Glutamatergic neuron (in vitro differentiated cells): Measurements from ENCODE around the gene GGA1. TPM values are rescaled to one million over a fixed set of nuclear protein-coding genes. Genes with fewer than 3 reads are reported as not detected.
A peak's percentile ranks its signal among the peaks of the same experiment; 100 is the strongest.
"Not testable (repeated sequence)": the region's sequence is repeated elsewhere in the genome, so short reads cannot be mapped to it uniquely, and the experiment has no call there.

Source experiments
- DNase-seq: peaks from one replicate; pipeline ENCODE4 v3.0.0; 2022
- H3K27ac Mint-ChIP-seq: one replicate; pipeline ENCODE4 v1.8.0; 2020; ENCODE audit warnings: mild to moderate bottlenecking, mixed read lengths, inconsistent platforms; ENCODE audit not compliant: unreplicated experiment
- H3K27me3 Mint-ChIP-seq: one replicate; pipeline ENCODE4 v1.8.0; 2020; ENCODE audit warnings: mild to moderate bottlenecking, moderate library complexity, mixed read lengths, inconsistent platforms; ENCODE audit not compliant: unreplicated experiment
- H3K36me3 Mint-ChIP-seq: one replicate; pipeline ENCODE4 v1.8.0; 2020; ENCODE audit warnings: mild to moderate bottlenecking, mixed read lengths, inconsistent platforms; ENCODE audit not compliant: unreplicated experiment
- H3K4me1 Mint-ChIP-seq: one replicate; pipeline ENCODE4 v1.8.0; 2020; ENCODE audit warnings: mild to moderate bottlenecking, low read depth, mixed read lengths, inconsistent platforms; ENCODE audit not compliant: unreplicated experiment
- H3K4me3 Mint-ChIP-seq: one replicate; pipeline ENCODE4 v1.8.0; 2020; ENCODE audit warnings: mild to moderate bottlenecking, mixed read lengths, inconsistent platforms; ENCODE audit not compliant: unreplicated experiment
- H3K9me3 Mint-ChIP-seq: one replicate; pipeline ENCODE4 v1.8.0; 2020; ENCODE audit warnings: mild to moderate bottlenecking, moderate library complexity, mixed read lengths, inconsistent platforms; ENCODE audit not compliant: unreplicated experiment
- CTCF ChIP-seq: fragments of 200-600 bp; sonication (generic); IDR thresholded peaks from one replicate; pipeline ENCODE4 v1.5.0; 2021; ENCODE audit not compliant: partially characterized antibody, unreplicated experiment
- total RNA-seq: library from RNA; stranded (reverse); fragmentation: NEBNext Ultra II Directional; extraction: Animal tissue kit (Norgen Biotek cat#: 25700); gene quantifications from one replicate; pipeline ENCODE4 v1.2.1, GENCODE V29; 2021; ENCODE audit not compliant: unreplicated experiment

The GGA1 gene
- total RNA-seq, 1 donor from 2014 or later, result 104 TPM

- TF ChIP-seq CTCF, result no peak
- no peak overlapping the region for H3K27ac Mint-ChIP-seq
- H3K4me3 Mint-ChIP-seq, result no peak overlapping the region
- DNase-seq, result no peak
- H3K36me3 Mint-ChIP-seq, result no peaks in the 10 kb centered on the region
- peaks cover 8% of the 10 kb centered on the region for H3K4me1 Mint-ChIP-seq
- H3K27me3 Mint-ChIP-seq, result peaks cover 5% of the 10 kb centered on the region
- no peaks in the 10 kb centered on the region for H3K9me3 Mint-ChIP-seq
Measured at GRCh38 chr22:37599153-37599552, 9.5 kb upstream of the GGA1 start.

DNA sequence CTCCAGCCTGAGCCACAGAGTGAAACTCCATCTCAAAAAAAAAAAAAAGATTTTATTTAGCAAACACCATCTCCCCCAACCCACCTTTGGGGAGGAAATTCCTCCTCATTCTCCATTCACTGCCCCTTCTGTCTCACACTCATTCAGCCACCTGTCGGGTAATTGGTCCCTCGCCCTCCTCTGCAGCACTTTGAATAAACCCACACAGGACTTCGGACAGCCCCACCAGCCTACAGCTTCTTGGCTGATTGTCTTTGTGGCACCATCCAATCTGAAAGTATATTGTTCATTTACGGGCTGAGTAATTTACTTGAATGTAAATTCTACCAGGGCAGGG lies 7.5 kb upstream of the GGA1 start:
- no peak for TF ChIP-seq CTCF
- H3K27me3 Mint-ChIP-seq, result peaks cover 3% of the 10 kb centered on the region
- H3K36me3 Mint-ChIP-seq, result no peaks in the 10 kb centered on the region
- no peak for DNase-seq
- no peak overlapping the region for H3K27ac Mint-ChIP-seq
- H3K4me3 Mint-ChIP-seq, result peak overlapping the region; percentile 62
- peaks cover 8% of the 10 kb centered on the region for H3K4me1 Mint-ChIP-seq
- peaks cover 2% of the 10 kb centered on the region for H3K9me3 Mint-ChIP-seq

GRCh38 chr22:37601540-37602442 lies 6.8 kb upstream of the GGA1 start:
- Mint-ChIP-seq H3K4me1 (peaks cover 8% of the 10 kb centered on the region), H3K9me3 (peaks cover 2% of the 10 kb centered on the region), H3K36me3 (no peaks in the 10 kb centered on the region), H3K27ac (no peak overlapping the region), H3K4me3 (peak overlapping the region; percentile 36), H3K27me3 (peaks cover 3% of the 10 kb centered on the region)
- no peak for DNase-seq
- no peak for TF ChIP-seq CTCF

DNA sequence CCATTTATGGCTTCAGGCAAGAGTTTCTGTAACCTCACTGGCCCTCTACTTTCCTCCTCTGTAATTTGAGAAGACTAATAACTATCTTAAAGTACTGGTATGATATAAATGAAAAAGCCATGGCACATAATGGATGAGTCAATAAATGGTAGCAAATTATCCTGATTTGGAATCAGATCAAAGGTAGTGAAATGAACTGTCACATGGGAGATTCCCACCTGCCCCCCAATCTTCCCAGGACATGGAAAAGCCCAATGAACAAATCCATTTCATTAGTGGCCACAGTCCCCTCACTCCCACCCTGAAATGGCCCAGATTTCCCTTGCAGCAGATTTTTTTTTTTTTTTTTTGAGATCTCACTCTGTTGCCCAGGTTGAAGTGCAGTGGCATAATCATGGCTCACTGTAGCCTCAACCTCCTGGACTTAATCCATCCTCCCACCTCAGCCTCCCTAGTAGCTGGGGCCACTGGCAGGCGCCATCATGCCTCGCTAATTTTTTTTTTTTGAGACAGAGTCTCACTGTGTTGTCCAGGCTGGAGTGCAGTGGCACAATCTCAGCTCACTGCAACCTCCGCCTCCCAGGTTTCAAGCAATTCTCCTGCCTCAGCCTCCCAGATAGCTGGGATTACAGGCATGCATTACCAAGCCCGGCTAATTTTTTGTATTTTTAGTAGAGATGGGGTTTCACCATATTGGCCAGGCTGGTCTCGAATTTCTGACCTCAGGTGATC lies 5.9 kb upstream of the GGA1 start:
- peaks cover 10% of the 10 kb centered on the region for H3K4me1 Mint-ChIP-seq
- not testable (repeated sequence) for H3K27ac Mint-ChIP-seq, H3K4me3 Mint-ChIP-seq, H3K36me3 Mint-ChIP-seq, H3K9me3 Mint-ChIP-seq, DNase-seq, H3K27me3 Mint-ChIP-seq

- Mint-ChIP-seq H3K36me3 (no peaks in the 10 kb centered on the region), H3K27ac (no peak overlapping the region), H3K4me1 (peaks cover 13% of the 10 kb centered on the region), H3K4me3 (no peak overlapping the region), H3K27me3 (peaks cover 8% of the 10 kb centered on the region), H3K9me3 (peaks cover 6% of the 10 kb centered on the region)
- no peak for DNase-seq
- no peak for TF ChIP-seq CTCF
Measured at GRCh38 chr22:37604074-37604473, 4.6 kb upstream of the GGA1 start.
